ENCODE results near the gene MYO15A. TPM values are rescaled to one million over a fixed set of nuclear protein-coding genes. Genes with fewer than 3 reads are reported as not detected.

MYO15A gene
- total and polyA plus RNA-seq, 2 of the 4 experiments (the other 2 are of a cell fraction) = 0.18 to 1.1 TPM

DNA sequence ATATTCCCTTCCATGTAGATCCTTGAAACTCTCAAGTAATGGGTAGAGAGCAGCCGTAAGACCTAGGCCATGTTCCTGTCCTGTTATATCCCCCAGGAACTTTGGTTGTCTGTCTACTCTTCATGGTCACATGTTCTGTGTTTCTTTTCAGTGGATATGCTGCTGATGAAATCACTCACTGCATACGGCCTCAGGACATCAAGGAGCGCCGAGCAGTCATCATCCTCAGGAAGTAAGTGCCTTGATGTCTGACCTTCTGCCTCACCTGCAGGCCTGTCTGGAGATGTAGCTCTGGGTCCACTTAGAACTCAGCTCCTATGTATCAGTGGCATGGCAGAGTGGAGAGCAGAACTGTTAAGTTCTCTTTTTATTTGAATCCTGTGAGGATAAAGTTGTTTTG lies 86.2 kb downstream of the MYO15A start:
- no peak overlapping the region for H4K91ac ChIP-seq (ENCODE audit: insufficient read depth, low read depth, low read length)
- CTCF ChIA-PET = no interaction called here
- no peak overlapping the region for H3K4me3 ChIP-seq (ENCODE audit: insufficient read depth, low read depth, low read length)
- H3K4me2 ChIP-seq (ENCODE audit: low read depth, low read length) = no peak overlapping the region
- no peak overlapping the region for H3K23ac ChIP-seq (ENCODE audit: low read depth, low read length)
- no peak overlapping the region for H4K5ac ChIP-seq (ENCODE audit: low read depth, low read length)
- dilution Hi-C loops (cut with HindIII; ENCODE audit: low sequenced_read_pairs, unreplicated experiment) (no loop called here), intact Hi-C loops (cut with micrococcal nuclease) (no loop called here), in situ Hi-C loops (cut with MboI; ENCODE audit: low sequenced_read_pairs) (no loop called here)
- TF ChIP-seq MAZ (IDR thresholded peaks at IDR 0.05; ENCODE audit: borderline replicate concordance, low read depth, low read length) = no peak
- no peak for TF ChIP-seq NFE2L2 (IDR thresholded peaks at IDR 0.05; ENCODE audit: low read depth, low read length)
- no peak for TF ChIP-seq MAFK (IDR thresholded peaks at IDR 0.05; ENCODE audit: low read depth, low read length)
- TF ChIP-seq, protein P1, sequence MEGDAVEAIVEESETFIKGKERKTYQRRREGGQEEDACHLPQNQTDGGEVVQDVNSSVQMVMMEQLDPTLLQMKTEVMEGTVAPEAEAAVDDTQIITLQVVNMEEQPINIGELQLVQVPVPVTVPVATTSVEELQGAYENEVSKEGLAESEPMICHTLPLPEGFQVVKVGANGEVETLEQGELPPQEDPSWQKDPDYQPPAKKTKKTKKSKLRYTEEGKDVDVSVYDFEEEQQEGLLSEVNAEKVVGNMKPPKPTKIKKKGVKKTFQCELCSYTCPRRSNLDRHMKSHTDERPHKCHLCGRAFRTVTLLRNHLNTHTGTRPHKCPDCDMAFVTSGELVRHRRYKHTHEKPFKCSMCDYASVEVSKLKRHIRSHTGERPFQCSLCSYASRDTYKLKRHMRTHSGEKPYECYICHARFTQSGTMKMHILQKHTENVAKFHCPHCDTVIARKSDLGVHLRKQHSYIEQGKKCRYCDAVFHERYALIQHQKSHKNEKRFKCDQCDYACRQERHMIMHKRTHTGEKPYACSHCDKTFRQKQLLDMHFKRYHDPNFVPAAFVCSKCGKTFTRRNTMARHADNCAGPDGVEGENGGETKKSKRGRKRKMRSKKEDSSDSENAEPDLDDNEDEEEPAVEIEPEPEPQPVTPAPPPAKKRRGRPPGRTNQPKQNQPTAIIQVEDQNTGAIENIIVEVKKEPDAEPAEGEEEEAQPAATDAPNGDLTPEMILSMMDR (conservative IDR thresholded peaks at IDR 0.05; ENCODE audit: low read depth, low read length) = no peak
- no peak for TF ChIP-seq CHD1 (IDR thresholded peaks at IDR 0.05; ENCODE audit: low read depth, low read length)
- TF ChIP-seq, protein P2, sequence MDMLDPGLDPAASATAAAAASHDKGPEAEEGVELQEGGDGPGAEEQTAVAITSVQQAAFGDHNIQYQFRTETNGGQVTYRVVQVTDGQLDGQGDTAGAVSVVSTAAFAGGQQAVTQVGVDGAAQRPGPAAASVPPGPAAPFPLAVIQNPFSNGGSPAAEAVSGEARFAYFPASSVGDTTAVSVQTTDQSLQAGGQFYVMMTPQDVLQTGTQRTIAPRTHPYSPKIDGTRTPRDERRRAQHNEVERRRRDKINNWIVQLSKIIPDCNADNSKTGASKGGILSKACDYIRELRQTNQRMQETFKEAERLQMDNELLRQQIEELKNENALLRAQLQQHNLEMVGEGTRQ (IDR thresholded peaks at IDR 0.05; ENCODE audit: low read depth, low read length) = no peak
- BruUV-seq (replicated peaks) = no TSS peak
- H2BK15ac ChIP-seq (ENCODE audit: low read depth, low read length) = no peak overlapping the region
- WGBS, 2 experiments (ENCODE audit: extremely low coverage in 2 of 2, insufficient read length in 1 of 2) = no CpG with 5 or more reads among the region's 4 CpGs
- no peak overlapping the region for H2BK20ac ChIP-seq (ENCODE audit: low read depth, low read length)
- H4K20me1 ChIP-seq (ENCODE audit: insufficient read depth, low read length) = peaks cover 93% of the 10 kb centered on the region
- POLR2A ChIA-PET (ENCODE audit: unreplicated experiment) = no interaction called here
- H2AFZ ChIP-seq (replicated peaks; ENCODE audit: low read length, poor library complexity) = no peak overlapping the region
- H3K27me3 ChIP-seq (ENCODE audit: control insufficient read depth, insufficient read depth, low read length) = no peaks in the 10 kb centered on the region
- peaks cover 42 to 88% of the 10 kb centered on the region in 2 experiments for H3K79me1 ChIP-seq (ENCODE audit: low read depth in 1 of 2, low read length in 2 of 2)
- no peaks in the 10 kb centered on the region for H3K9me3 ChIP-seq (ENCODE audit: control insufficient read depth, insufficient read depth, low read length)
- no peak overlapping the region for H3K4ac ChIP-seq (ENCODE audit: low read depth, low read length)
- no peak overlapping the region for H3K14ac ChIP-seq (replicated peaks; ENCODE audit: low read depth, low read length)
- H3K56ac ChIP-seq (ENCODE audit: extremely low read depth, insufficient read depth, low read length) = no peak overlapping the region
- H3K36me3 ChIP-seq (ENCODE audit: control insufficient read depth, insufficient read depth, low read length) = peaks cover 57% of the 10 kb centered on the region
- H3K27ac ChIP-seq (ENCODE audit: insufficient read depth, low read length) = no peak overlapping the region
- peaks cover 24% of the 10 kb centered on the region for H3K4me1 ChIP-seq (ENCODE audit: control insufficient read depth, insufficient read depth, low read length)
- no peak overlapping the region for H2AK5ac ChIP-seq (ENCODE audit: low read depth, low read length)
- no peak overlapping the region for H3K18ac ChIP-seq (ENCODE audit: low read depth, low read length)
- no peak for ATAC-seq (ENCODE audit: low read depth)
- no peak for DNase-seq
- H2BK5ac ChIP-seq (ENCODE audit: low read depth, low read length, poor library complexity, severe bottlenecking) = no peak overlapping the region
- peaks cover 36% of the 10 kb centered on the region for H3K9me1 ChIP-seq (ENCODE audit: insufficient read depth, low read length)
- no peak overlapping the region for H2AK9ac ChIP-seq (replicated peaks; ENCODE audit: low read depth, low read length, poor library complexity)
- no peak overlapping the region for H2BK120ac ChIP-seq (ENCODE audit: low read depth, low read length)
- H3K9ac ChIP-seq (ENCODE audit: low read depth, low read length) = no peak overlapping the region
- no peak overlapping the region for H4K8ac ChIP-seq (ENCODE audit: low read depth in 2 of 2, low read length in 2 of 2)
